IPS-NIHi7 (cell line): ENCODE measurements around the gene MCHR1.
"Not testable (repeated sequence)": the region's sequence is repeated elsewhere in the genome, so short reads cannot be mapped to it uniquely, and the experiment has no call there.

Experiments used
- DNase-seq: peaks from one replicate; pipeline ENCODE4 v3.0.0; 2012; ENCODE audit warnings: mixed read lengths; ENCODE audit errors: extremely low spot score

The MCHR1 gene

DNA sequence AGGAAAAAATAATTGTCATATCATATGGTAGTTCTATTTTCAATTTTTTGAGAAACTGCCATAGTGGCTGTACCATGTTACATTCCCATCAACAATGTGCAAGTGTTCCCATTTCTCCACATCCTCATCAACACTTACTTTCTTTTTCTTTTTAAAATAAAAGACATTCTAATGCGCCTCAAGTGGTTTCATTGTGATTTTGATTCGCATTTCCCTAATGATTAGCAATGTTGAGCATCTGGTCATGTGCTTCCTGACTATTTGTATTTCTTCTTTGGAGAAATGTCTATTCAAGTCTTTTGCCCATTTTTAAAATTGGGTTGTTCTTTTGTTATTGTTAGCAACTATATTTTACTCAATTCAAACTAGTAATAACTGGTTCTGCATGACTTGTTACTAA lies 8.4 kb downstream of the MCHR1 start:
- no peak for DNase-seq

DNA sequence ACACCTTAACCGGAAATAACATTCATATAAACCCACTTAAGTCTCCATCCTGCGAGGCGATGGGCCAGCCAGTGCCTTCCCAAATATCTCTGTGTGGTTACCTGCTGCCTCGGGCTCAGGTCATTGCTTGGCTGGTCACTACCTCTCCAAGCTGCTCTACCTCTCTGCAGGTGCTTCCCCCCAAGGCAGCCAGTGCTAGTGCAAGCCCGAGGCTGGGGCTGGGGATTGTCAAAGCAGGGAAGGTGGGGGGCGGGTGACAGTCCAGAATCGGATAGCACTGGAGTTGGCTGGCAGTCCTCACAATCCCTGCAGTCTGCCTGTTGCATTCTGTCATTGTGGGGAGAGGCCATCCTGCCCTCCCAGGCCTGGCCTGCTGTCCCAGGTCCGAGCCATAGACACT lies 11.1 kb downstream of the MCHR1 start:
- DNase-seq: peak; percentile 49

DNA sequence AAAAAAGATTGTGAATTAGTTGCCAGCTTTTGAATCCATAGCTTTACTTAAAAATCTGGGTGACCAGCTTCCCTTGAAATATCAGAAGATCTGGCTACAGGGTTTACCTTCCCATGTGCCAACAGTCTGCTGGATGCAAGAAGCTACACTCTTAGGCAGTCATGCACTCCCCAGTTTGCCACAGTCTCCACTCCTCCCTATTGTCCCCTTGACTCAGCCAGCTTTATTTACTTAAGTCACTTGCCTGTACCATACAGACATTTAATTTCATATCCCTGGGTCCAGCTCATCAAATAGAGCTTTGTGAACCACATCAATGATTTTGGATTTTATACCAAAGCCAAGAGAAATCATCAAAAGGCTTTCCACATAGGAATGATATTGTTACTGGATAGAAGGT lies 12.2 kb downstream of the MCHR1 start:
- DNase-seq: no peak

DNA sequence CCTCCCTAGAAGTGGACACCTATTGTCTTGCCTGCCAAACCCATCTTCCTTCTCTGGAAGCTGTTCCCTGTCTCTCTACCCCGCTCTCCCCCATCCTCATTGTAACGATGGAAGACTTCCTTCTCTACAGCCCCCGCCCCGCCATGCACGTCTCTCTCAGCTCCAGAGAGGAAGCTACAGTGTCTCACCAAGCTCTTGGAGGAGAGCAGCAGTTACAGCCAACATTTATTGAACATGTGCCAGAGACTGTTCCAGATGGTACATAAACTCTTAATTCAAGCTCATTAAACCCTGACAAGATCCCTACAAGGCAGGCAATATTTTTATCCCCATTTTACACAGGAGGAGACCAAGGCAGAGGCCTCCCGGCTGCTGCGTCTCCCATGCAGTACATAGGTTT lies 15.1 kb downstream of the MCHR1 start:
- no peak for DNase-seq

DNA sequence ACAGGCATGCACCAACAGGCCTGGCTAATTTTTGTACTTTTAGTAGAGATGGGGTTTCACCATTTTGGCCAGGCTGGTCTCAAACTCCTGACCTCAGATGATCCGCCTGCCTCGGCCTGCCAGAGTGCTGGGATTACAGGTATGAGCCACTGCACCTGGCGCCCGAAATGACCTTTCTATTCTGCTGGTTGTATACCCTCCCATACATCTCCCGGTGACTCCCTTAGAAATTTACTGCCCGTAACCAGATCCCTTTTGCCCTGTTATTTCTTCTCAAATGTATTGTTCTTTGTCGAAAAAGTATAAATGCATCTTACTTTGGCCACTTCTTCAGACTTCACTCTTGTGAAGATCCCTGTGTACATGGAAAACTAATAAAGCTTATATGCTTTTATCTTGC lies 22.0 kb downstream of the MCHR1 start:
- DNase-seq: no peak

- DNase-seq: no peak
These were observed 23.9 kb downstream of the MCHR1 start for GRCh38 chr22:40703174-40703573.

GRCh38 chr22:40703736-40704135 lies 24.5 kb downstream of the MCHR1 start:
- no peak for DNase-seq

GRCh38 chr22:40705918-40706682 lies 26.8 kb downstream of the MCHR1 start:
- no peak for DNase-seq

GRCh38 chr22:40707154-40707553 lies 27.9 kb downstream of the MCHR1 start:
- no peak for DNase-seq

GRCh38 chr22:40708177-40708576 lies 28.9 kb downstream of the MCHR1 start:
- no peak for DNase-seq

DNA sequence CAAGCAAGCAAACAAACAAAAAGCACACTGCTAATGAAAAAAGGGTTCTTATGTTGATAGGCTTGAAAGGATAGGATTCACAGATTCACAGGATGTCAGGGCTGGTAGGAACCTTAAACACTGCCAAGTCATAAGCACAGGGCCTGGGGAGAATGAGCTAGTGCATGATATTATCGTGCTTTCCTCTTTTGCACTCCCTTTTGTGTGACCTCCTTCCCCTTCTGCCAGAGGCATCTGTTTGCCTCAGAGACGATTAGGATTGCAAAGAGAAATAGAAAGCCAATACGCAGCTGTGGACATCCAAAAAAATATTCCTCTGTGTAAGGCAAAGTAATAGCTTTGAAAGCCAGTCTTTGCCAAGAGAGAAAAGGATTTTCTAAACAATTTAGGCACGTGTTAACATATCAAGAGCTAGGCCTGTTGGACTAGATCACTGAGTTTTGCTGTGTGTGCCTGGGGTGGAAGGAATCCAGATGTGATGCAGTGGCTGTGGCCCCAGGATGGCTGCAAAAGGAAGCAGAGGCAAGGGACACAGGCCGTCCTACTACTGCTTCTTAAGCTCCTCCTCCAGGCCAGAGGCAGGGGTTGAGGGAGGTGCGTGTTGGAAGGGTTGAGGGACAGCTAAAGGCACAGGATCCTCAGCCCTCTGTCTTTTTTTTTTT lies 30.6 kb downstream of the MCHR1 start:
- no peak for DNase-seq

DNA sequence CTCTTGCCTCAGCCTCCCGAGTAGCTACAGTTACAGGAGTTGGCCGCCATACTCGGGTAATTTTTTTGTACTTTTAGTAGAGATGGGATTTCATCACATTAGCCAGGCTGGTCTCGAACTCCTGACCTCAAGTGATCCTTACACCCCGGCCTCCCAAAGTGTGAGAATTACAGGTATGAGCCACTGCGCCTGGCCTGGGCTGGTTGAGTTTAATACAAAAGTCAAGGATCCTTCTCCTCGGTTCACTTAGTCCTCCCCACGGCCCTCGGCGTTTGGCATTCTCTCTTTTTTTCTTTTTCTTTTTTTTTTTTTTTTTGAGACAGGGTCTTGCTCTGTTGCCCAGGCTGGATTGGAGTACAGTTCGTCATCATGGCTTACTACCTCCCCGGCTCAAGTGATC lies 33.0 kb downstream of the MCHR1 start:
- no peak for DNase-seq

DNA sequence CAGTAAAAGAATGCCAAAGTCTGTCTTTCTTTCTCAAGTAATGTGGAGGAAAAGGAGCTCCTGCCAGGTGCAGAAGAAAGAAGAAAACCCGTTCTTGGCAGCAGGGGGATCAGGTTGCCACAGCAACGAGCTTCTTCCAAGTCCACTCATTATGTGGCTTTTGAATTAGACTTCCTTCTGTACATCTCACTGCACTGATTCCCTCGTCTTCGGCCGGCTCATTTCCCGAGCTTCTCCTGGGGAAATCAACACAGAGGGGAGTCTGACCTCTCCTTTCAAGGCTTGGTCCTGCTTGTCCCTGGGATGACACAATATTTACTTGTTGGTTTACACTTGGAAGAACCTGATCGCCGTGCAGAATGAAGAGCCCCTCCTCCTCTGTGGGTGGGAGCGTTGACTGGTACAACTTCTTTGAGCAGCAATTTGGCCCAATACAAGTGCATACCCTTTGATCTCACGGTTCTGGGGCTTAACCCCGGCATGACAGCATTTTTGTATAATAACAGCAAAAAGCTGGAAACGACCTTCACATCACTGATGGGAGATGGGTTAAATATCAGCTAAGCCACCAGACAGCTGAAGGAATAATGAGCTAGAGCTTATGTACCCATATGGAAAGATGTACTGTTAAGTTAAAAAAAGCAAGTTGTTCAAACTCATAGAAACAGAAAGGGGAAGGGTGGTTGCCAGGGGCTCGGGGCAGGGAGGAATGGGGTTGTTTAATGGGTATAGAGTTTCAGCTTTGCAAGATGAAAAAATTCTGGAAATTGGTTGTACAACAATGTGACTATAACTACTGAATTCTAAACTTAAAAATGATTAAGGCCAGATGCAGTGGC lies 35.4 kb downstream of the MCHR1 start:
- DNase-seq: peak; percentile 61

DNA sequence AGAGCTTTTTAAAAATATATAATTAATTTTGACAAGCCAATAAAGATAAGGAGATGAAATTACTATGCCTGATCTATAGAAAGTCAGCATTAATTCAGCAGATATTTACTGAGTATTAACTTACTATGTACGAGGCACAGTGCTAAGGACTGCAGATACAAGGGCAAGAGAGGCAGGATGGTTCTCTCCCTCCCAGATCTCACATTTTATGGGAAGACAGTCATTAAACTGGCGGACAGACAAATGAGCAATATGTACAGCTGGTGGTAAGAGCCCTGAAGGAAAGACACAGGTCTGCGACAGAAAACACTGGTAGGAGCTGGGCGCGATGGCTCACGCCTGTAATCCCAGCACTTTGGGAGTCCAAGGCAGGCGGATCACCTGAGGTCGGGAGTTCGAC lies 36.8 kb downstream of the MCHR1 start:
- no peak for DNase-seq

DNA sequence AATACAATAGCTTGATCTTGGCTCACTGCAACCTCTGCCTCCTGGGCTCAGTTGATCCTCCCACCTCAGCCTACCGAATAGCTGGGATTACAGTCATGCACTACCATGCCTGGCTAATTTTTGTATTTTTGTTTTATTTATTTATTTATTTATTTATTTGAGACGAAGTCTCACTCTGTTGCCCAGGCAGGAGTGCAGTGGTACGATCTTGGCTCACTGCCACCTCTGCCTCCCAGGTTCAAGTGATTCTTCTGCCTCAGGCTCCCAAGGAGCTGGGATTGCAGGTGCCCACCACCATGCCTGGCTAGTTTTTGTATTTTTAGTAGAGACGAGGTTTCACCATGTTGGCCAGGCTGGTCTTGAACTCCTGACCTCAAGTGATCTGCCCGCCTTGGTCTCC lies 38.4 kb downstream of the MCHR1 start:
- DNase-seq: not testable (repeated sequence)

GRCh38 chr22:40718250-40719204 lies 39.2 kb downstream of the MCHR1 start:
- no peak for DNase-seq

DNA sequence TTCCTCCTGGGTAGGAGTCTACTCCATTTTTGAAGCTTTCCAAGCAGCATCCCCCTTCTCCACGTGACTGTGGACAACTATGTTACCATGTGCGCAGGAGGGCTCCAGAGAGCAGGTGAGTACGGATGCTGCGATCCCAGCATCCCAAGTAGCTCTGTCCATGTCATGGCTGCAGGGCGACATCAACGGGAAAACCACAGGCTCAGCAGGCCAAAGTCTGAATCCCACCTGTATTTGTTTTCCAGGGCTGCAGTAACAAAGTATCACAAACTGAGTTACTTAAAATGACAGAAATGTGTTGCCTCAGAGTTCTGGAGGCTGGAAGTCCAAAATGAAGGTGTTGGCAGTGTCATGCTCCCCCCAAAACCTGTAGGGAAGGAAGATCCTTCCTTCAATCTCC lies 40.3 kb downstream of the MCHR1 start:
- no peak for DNase-seq

DNA sequence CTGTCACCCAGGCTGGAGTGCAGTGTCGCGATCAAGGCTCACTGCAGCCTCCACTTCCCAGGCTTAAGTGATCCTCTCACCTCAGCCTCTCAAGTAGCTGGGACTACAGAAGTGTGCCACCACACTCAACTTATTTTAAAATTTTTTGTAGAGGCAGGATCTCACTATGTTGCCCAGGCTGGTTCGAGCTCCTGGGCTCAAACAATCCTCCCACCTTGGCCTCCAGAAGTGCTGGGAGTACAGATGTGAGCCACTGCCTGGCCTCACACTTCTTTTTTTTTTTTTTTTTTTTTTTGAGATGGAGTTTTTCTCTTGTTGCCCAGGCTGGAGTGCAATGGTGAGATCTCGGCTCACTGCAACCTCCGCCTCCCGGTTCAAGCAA lies 40.9 kb downstream of the MCHR1 start:
- DNase-seq: not testable (repeated sequence)

DNA sequence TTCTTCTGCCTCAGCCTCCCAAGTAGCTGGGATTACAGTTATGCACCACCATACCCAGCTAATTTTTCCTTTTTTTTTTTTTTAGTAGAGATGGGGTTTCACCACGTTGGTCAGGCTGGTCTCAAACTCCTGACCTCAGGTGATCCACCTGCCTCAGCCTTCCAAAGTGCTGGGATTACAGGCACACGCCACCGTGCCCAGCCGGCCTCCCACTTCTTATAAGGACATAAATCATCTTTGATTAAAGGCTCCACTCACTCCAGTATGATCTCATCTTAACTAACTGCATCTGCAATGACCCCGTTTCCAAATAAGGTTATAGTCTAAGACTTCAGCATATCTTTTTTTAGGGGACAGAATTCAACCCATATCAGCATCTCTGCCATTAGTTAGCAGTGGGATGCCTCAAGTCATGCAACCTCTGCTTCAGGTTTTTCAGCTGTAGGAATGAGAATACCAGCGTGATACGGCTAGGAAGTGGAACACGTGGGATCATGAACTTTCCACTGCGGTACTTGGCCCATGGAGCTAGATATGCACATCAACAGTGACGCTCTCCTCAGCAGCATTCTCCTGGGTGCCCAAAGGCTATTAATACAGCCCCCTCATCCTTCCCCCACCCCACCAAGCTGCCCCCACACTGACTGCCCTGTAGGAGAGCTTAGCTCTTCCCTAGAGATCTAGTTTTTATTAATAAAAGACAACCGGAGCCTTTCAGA lies 41.4 kb downstream of the MCHR1 start:
- DNase-seq: no peak

DNA sequence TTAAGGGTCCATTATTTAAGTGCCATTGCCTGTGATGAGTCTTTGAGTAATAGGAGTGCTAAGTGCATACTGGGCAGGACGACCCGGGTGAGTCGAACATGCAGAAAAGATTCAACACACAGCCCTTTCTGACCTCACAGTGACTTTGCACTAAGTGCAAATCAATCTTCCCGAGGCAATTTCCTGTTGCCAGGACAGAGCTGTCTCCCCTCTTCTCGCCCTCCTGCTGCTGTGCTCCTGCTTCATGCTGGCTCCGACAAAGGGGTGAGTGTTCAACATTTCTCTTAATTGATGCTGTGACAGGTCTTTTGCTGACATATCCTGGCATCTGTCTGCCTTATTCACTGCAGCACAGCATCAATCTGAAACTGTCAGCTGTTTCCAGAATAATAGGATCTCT lies 42.0 kb downstream of the MCHR1 start:
- DNase-seq: no peak

DNA sequence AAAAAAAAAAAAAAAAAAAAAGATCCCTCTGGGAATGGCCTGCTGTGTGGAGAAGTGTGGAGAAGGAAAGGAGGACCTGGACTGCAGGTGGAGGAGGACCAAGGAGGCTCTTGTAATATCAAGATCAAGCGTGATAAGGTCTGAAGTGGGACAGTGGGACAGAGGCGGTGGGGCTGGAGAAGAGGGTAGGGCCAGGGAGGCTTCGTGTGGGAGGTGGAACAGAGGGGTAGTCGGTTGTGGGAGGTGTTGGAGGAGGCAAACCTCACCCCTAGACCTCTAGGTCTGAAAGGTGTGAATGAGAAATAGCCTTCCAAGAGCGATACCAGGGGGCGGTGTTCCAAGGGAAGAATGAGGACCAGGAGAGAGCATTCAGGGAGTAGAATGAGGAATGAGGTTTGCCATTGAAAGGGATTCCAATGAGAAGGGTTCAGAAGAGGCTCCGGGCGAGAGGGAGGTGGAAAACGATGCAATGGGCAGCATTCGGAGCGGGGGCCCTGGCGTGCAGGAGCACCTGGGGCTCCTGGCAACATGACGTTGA lies 44.2 kb downstream of the MCHR1 start:
- DNase-seq: no peak
